ENCODE measurements around the gene OR10S1.
"Not testable (repeated sequence)": the region's sequence is repeated elsewhere in the genome, so short reads cannot be mapped to it uniquely, and the experiment has no call there.

The OR10S1 gene

GRCh38 chr11:123977731-123978347, at the start of gene OR10S1:
TSS of gene OR10S1 (minus strand) at chr11:123977781. CDS start at chr11:123977664, 117 bp downstream.
- DNase-seq, result no peak

- no peak for DNase-seq
Observed at GRCh38 chr11:124026498-124026897, 48.9 kb upstream of the OR10S1 start, which contains the start of gene OR10G8. TSS of gene OR10G8 (plus strand) at chr11:124026798. CDS start at chr11:124029623, 2,825 bp downstream.

GRCh38 chr11:124015837-124016236, 38.3 kb upstream of the OR10S1 start:
- DNase-seq, result not testable (repeated sequence)

GRCh38 chr11:124012697-124013096, 35.1 kb upstream of the OR10S1 start, which contains the start of gene OR10G4:
TSS of gene OR10G4 (plus strand) at chr11:124012997. CDS start at chr11:124015575, 2,578 bp downstream.
- DNase-seq, result no peak

GRCh38 chr11:123995119-123995518, 17.5 kb upstream of the OR10S1 start, which contains the start of gene OR10G6:
TSS of gene OR10G6 (minus strand) at chr11:123995161. CDS start at chr11:123995161, 0 bp downstream.
- no peak for DNase-seq

GRCh38 chr11:123979311-123979710, 1.7 kb upstream of the OR10S1 start:
- DNase-seq, result no peak

- DNase-seq, result no peak
Observed at GRCh38 chr11:123976770-123977560, 616 bp downstream of the OR10S1 start.

GRCh38 chr11:123973816-123974215, 3.8 kb downstream of the OR10S1 start:
- no peak for DNase-seq

- no peak for DNase-seq
Observed at GRCh38 chr11:123956752-123957151, 20.8 kb downstream of the OR10S1 start.

- DNase-seq, result no peak
Observed at GRCh38 chr11:123945132-123945531, 32.4 kb downstream of the OR10S1 start.

GRCh38 chr11:123943738-123944137, 33.8 kb downstream of the OR10S1 start, which contains the start of gene OR6T1:
TSS of gene OR6T1 (minus strand) at chr11:123943838. CDS start at chr11:123943838, 0 bp downstream.
- DNase-seq, result no peak

- DNase-seq, result no peak
Observed at GRCh38 chr11:123942413-123942812, 35.2 kb downstream of the OR10S1 start.

GRCh38 chr11:123939317-123939716, 38.3 kb downstream of the OR10S1 start, which contains the start of gene OR4D5:
TSS of gene OR4D5 (plus strand) at chr11:123939617. CDS start at chr11:123939617, 0 bp downstream.
- DNase-seq, result no peak
